HG03469 (cell line): Measurements from ENCODE around the gene SARS2.
"Not testable (repeated sequence)": the region's sequence is repeated elsewhere in the genome, so short reads cannot be mapped to it uniquely, and the experiment has no call there.

Experiments
- ATAC-seq: cut with Tn5 transposase; IDR thresholded peaks from one replicate; pipeline ENCODE4 v1.9.1; 2021; ENCODE audit warnings: mild to moderate bottlenecking, moderate library complexity, moderate number of reproducible peaks; ENCODE audit not compliant: unreplicated experiment

Gene SARS2, protein sequence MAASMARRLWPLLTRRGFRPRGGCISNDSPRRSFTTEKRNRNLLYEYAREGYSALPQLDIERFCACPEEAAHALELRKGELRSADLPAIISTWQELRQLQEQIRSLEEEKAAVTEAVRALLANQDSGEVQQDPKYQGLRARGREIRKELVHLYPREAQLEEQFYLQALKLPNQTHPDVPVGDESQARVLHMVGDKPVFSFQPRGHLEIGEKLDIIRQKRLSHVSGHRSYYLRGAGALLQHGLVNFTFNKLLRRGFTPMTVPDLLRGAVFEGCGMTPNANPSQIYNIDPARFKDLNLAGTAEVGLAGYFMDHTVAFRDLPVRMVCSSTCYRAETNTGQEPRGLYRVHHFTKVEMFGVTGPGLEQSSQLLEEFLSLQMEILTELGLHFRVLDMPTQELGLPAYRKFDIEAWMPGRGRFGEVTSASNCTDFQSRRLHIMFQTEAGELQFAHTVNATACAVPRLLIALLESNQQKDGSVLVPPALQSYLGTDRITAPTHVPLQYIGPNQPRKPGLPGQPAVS

DNA sequence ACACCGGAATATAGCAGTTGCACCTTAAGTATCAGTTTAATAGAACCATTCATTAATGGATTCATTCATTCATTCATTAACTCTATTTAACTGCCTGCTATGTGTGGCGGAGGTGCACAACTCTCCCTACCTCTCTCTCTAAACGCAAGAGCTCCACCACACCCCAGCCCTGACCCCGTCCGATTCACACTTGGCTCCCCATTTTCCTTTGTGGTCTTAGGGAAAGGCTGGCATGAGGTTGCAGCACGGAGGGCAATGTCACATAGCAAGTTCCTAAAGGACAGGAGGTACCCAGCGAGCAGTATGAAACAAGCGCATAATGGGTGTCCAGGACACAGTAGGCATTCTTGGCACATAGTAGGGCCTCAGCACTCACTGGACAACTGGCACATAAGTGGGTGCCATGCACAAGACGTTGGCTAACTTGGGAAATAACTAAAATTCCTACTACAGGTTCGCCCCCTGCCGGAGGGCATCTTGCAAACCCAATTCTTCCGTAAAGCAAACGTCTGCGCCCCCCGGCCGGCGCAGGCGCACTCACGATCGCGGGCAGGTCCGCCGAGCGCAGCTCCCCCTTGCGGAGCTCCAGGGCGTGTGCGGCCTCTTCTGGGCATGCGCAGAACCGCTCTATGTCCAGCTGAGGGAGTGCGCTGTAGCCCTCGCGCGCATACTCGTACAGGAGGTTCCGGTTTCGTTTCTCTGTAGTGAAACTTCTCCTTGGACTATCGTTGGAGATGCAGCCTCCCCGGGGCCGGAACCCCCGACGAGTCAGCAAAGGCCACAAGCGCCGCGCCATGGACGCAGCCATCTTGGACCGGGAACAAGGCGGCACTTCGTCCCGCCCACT, at the start of gene SARS2:
Gene SARS2, minus strand, starts transcription at position 835 of the 847 bp plus-strand sequence. Its CDS starts 27 bp downstream, at position 808.
- peak; percentile 64 for ATAC-seq

DNA sequence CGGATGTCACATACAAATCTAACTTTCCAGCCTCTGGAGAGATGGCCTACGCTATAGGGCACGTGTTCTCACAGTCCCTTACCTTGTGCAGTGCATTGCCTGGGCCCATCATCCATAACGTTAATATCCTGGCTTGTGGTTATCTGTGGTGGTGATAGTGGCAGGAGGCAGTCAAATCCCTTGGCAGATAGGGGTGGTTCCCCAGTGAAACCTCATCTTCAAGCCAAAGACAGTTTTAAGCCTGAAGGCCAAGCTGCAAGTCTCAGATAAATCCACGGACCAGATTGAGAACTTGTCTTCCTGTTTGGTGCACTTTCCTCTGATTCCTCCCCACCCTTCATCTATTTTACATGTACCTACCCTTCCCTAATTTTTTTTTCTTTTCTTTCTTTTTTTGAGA, 49.2 kb upstream of the SARS2 start:
- no peak for ATAC-seq

DNA sequence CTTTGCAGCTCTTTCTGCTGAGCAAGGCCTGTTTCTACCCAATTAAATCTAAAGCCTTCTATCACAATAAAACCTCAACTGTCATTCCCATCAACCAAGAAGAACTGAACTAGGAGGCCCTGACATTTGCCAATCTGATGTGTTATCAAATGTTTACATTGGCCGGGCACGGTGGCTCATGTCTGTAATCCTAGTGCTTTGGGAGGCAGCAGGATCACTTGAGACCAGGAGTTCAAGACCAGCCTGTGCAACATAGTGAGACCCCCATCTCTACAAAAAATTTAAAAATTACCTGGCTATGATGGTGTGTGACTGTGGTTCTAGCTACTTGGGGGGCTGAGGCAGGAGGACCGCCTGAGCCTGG, 47.7 kb upstream of the SARS2 start:
- ATAC-seq = no peak

DNA sequence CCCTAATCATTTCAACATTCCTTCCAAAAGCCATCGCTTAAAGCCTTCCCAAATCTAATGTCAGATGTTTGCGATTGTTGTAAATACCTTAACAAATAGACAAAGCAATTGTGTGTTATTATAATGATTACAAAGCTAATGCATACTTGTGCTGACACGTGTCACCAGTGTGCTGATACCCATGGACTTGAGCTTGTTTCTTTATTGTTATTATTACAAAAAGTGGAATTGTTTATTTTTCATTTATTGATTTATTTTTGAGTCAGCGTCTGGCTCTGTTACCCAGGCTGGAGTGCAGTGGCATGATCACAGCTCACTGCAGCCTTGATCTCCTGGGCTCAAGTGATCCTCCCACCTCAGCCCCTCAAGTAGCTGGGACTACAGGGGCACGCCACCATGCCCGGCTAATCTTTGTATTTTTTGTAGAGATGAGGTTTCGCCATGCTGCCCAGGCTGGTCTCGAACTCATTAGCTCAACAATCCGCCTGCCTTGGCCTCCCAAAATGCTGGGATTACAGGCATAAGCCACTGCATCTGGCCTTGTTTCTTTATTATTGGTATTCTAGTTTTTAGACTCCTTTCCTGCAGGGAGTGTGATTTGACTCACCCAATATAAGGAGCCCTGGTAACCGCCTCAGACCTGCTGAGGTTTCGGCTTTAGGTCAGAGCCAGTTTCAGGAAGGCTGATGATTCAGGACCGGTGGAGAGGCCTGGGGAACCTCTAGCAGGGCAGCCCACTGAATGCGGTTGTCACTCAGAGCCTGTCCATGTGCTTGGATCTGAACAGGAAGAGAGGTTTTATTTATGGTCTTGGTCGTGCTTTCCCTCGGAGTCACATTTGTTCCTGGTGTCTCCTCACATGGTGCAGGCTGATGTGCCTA, 47.1 kb upstream of the SARS2 start:
- no peak for ATAC-seq

DNA sequence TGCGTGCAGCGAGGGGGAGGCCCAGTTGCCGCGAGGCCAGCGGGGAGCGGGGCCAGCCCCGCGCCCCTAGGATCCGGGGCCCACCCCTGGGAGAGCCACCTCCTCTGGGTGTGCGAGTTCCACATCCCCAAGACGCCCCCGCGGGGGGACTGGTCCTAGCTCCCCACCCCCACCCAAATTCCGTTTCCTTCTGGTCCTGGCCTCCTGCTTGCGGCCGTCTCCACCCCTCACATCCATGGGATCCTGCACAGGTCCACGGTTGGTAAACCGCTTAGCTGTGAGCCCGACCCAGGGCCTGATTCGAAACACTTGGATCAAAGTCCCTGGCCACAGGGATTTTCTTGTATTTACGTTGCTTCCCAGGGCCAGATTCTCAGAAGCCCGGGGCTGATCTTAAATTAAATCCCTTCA, 45.3 kb upstream of the SARS2 start:
- ATAC-seq = no peak

DNA sequence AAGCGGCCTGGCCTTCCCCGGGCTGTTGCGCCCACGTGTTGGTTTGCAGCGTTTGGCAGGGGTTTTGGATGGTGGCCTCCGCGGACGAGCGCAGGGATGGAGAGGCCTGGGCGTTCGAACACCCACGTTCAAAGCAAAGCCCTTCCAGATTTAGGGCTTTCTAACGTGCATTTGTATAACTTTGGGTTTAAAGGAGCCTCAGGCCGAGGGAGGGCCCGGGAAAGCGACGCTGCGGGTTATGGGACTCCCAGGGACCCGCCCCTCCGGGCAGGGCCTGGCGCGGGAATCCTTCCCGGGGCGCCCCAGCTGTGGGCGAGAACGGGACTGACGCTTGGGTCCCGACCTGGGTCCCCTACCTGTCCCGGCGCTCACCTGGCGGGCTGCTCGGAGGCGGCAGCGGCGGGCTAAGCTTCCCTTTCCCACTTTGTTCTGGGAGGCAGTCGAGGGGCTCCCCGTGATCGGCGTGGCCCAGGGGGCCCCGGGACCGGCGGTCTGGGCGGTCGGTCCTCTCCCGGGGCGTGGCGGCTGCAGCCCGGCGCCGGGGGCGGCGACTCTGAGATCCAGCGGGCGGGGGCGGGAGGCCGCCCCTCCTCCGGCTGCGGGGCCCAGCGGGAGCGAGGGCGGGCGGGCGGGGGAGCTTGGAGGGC, 44.8 kb upstream of the SARS2 start, which contains the start of gene FBXO17:
Gene FBXO17, minus strand, starts transcription at position 529 of the 647 bp plus-strand sequence. CDS start 25,423 bp downstream, outside the sequence.
- no peak for ATAC-seq

DNA sequence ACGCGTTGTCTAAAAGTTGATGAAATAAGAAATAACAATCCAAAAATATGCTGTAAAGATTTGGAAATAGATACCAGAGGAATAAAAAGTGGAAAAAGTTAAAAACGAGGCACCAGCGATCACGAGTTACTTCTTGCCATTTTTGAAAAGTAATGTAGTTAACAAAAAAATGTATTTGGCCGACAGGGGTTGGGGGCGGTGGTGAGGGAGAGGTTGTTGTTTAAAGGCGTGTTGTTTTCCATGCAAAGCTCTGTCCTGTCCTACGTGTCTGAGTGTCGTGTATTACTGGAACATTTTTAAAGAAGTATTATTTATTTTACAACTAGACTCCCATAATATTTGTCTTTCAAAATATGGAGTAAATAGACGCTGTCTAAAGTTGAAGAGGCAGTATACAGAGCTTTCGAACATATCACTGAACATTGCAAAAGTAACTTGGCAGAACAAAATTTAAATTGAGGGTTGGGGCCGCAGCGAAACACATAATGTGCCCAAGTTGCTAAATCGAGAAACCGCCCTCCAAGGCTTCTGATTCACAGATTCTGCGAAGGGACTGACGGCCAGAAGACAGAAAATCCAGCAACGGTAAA, 44.2 kb upstream of the SARS2 start:
- no peak for ATAC-seq

DNA sequence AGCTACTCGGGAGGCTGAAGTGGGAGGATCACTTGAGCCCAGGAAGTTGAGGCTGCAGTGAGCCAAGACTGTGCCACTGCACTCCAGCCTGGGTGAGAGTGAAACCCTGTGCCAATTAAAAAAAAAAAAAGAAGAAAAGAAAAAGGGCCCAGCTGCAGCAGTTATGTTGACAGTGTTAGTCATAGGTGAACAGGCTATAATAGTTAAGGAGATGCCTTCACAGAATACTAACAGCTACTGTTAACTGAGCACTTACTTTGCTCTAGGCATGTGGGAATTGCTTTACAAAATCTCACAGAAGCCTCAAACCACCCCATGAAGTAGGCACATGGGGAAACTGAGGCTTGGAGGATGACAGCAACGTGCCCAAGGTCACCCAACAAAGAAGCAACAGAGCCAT, 41.1 kb upstream of the SARS2 start:
- no peak for ATAC-seq

DNA sequence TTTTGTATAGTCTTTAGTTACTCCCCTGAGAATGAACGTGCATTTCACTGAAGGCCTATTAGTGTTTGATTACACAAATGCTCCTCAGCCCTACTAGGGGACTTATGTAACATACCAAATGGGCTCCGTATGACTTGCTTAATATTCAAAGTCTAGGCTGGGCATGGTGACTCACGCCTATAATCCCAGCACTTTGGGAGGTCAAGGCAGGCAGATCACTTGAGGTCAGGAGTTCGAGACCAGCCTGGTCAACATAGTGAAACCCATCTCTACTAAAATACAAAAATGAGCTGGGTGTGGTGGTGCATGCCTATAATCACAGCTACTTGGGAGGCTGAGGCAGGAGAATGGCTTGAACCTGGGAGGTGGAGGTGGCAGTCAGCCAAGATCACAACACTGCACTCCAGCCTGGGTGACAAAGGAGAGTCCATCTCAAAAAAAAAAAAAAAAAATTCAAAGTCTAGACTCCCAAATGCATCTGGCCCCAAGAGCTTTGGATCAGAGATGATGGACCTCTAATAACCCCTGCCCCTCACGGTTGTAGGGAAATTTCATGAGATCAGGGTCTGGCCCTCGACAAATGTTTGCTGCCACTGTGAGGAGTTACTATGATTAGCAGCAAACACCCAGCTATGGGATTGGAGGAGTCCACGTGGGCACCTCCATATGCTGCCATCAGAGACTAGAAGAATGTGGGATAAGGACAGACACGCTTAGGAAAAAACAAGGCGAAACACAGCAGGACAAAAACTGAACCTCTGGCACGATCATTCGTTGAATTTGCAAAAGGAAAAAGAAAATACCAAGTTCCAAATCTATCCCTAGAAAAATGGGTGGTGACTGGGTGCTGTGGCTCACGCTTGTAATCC, 40.3 kb upstream of the SARS2 start:
- ATAC-seq = no peak

DNA sequence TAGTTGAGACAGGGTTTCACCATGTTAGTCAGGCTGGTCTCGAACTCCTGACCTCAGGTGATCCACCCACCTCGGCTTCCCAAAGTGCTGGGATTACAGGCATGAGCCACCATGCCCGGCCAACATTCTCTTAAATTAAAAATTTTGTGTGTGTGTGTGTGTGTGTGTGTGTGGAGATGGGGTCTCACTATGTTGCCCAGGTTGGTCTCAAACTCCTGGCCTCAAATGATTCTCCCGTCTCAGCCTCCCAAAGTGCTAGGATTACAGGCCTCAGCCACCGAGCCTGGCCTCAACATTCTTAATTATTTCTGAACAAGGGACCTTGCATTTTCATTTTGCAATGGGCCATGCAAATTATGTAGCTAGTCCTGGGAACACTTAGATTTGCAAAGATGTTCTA, 35.6 kb upstream of the SARS2 start:
- not testable (repeated sequence) for ATAC-seq

DNA sequence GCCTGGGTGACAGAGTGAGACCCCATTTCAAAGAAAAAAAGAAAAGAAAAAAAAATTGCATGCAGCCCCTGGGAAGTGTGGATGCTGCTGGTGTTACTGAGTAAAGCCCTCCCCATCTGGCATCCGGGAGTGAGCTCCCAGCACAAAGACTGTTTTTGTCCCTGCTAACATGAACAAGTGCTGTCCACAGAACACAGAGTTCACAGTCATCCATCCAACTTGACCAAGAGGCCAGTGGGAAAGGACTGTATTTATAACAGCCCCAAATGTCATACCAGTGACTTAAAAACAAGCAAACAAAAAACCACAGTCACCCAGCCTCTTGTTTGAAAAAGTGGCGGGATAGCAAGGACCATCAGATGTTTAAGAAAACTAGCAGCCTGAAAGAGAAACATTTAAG, 34.2 kb upstream of the SARS2 start:
- no peak for ATAC-seq

DNA sequence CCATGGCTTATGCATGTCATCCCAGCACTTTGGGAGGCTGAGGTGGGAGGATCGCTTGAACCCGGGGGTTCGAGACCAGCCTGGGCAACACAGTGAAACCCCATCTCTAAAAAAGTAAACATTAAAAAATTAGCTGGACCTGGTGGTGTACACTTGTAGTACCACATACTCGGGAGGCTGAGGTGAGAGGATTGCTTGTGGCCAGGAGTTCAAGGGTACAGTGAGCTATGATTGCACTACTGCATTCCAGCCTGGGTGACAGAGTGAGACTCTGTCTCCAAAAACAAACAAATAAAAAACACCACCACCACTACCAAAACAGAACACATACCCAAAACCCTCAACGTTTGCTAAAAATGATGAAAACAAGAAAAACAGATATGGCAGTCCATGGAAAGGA, 29.1 kb upstream of the SARS2 start:
- ATAC-seq = no peak

DNA sequence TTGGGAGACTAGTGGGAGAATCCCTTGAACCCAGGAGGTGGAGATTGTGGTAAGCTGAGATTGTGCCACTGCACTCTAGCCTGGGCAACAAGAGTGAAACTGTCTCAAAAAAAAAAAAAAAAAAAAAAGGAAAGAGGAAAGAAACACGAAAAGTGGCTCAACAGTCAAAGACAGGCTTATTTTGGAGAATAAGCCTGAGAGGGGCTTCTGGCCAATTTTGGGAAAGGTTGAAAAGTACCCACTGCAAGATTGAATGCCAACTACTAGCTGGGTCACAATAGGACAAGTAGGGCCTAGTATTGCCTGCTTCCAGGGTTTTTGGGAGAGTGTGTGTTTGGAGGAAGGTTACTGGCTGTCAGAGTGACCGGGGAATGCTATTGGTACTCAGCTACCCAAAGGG, 27.7 kb upstream of the SARS2 start:
- ATAC-seq = no peak

DNA sequence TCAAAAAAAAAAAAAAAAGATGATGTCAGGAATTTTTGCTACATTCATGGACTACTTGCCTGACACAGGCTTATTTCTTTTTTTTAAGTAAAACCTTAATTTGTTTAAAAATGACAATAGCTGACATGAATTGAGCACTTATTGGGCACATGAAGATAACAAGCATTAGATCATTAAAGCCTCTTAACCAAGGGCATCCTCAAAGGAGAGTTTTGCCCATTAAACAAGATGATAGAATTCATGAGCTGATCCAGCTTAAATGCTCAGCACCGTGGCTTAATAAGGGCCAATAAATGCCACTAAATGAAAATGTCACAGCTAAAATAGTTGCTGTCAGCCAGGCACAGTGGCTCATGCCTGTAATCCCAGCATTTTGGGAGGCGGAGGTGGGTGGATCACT, 25.7 kb upstream of the SARS2 start:
- no peak for ATAC-seq

DNA sequence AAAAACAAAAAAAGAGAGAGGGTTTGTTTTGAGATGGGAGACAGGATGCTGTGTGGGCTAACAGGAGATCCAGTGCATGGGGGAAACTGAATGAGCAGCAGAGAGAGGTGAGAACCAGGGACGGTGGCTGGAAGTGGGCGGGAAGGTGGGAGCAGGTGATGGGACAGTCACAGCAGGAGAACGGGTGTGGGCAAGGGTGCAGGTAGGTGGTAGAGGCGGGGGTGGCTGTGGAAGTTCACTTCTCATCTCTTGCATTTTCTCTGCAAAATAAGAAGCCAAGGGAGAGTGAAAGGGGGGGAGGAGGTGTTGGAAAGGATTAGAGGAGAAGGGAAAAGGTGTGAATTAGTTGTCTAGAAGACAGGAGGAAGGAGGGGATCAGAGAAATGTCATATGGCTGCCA, 23.1 kb upstream of the SARS2 start:
- no peak for ATAC-seq

DNA sequence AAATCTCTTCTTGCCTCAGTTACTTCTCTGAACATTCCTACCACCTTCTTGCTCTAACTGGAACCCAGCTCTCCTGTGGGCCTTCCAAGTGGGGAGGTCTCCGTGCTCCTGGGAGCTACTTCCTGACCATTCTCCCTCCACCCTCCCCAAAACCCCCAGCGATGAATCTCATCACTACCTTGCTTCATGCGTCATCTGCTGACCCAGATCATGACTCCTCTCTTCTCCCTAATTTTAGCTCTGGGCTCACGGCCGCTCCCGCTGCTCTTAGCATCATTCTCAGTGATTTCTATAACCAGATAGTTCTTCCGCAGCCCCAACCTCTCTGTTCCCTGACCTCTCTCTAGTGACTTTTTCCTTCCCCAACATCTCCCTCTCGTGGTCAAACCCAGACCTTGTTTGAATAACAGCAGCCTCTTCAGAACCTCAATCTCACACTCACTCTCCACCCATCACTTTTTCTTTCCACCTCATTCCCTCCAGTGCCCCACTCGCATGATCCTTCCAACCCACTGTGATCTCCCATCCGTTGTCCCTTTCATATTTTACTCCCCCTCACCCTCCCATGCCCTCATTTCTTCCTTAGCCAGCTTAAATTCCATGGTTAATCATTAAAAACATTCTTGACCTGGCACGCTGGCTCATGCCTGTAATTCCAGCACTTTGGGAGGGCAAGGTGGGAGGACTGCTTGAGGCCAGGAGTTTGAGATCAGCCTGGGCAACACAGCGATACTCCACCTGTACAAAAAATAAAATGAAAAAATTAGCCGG, 22.0 kb upstream of the SARS2 start:
- ATAC-seq = no peak

DNA sequence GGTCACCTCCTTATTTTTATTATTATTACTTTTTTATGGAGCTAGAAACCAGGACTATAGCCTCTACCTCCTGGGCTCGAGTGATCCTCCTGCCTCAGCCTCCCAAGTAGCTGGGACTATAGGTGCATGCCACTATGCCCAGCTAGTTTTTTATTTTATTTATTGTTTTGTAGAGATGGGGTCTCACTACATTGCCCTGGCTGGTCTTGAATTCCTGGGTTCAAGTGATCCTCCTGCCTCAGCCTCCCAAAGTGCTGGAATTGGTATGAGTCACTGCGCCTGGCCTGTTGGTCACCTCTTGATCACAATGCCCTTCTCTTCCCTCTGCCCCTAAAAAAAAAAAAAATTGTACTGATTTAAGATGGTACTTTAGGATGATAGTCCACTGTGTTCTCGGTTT, 20.6 kb upstream of the SARS2 start:
- no peak for ATAC-seq
